H1 (cell line): ENCODE measurements around the gene CD40LG. TPM values are rescaled to one million over a fixed set of nuclear protein-coding genes. Genes with fewer than 3 reads are reported as not detected.

Experiments
- CTCF ChIA-PET: fragments of 300-600 bp; sonication (Branson Sonifier 250); formaldehyde crosslinking; loops from one replicate; lab custom pipeline; 2021; ENCODE audit not compliant: partially characterized antibody; lab: Charles Lee
- POLR2A ChIA-PET: fragments of 300-600 bp; sonication (Branson Sonifier 250); formaldehyde crosslinking; loops from one replicate; lab custom pipeline; 2021; ENCODE audit warnings: inconsistent platforms; ENCODE audit not compliant: partially characterized antibody; lab: Charles Lee
- DNase-seq, 2 experiments: peaks; one replicate each; pipeline versions ENCODE4 v3.0.0 to v3.0.0-alpha.2; 2010 to 2022; ENCODE audit warnings: low spot score in 2 of 2, low read depth in 1 of 2, mixed read lengths in 1 of 2
- FAIRE-seq: peaks from 2 replicates; lab custom pipeline; 2011; peaks lifted over from hg19 to GRCh38; lab: Jason Lieb, UNC
- H2AFZ ChIP-seq: 2 replicates; pipeline ENCODE4 v1.8.1; 2012; ENCODE audit warnings: low read length, inconsistent platforms
- H2AK5ac ChIP-seq: 2 replicates; pipeline ENCODE4 v1.6.1; 2013; ENCODE audit warnings: low read depth, low read length
- H2BK120ac ChIP-seq: replicated peaks from 2 replicates; pipeline ENCODE3; 2013; ENCODE audit warnings: low read depth, low read length, inconsistent platforms
- H2BK12ac ChIP-seq: 2 replicates; pipeline ENCODE4 v1.6.1; 2013; ENCODE audit warnings: low read depth, low read length
- H2BK15ac ChIP-seq: 2 replicates; pipeline ENCODE4 v1.6.1; 2013; ENCODE audit warnings: low read length
- H2BK20ac ChIP-seq: 2 replicates; pipeline ENCODE4 v1.6.1; 2013; ENCODE audit warnings: low read length
- H2BK5ac ChIP-seq: 2 replicates; pipeline ENCODE4 v1.6.1; 2013; ENCODE audit warnings: low read depth, low read length
- H3K14ac ChIP-seq: 2 replicates; pipeline ENCODE4 v1.6.1; 2013; ENCODE audit warnings: inconsistent platforms; ENCODE audit not compliant: insufficient read length
- H3K18ac ChIP-seq: 2 replicates; pipeline ENCODE4 v1.6.1; 2013; ENCODE audit warnings: low read length; ENCODE audit errors: extremely low read depth
- H3K23ac ChIP-seq: 2 replicates; pipeline ENCODE4 v1.6.1; 2013; ENCODE audit warnings: inconsistent platforms; ENCODE audit not compliant: insufficient read length
- H3K23me2 ChIP-seq: 2 replicates; pipeline ENCODE4 v1.6.1; 2013; ENCODE audit warnings: low read depth, low read length
- H3K27ac ChIP-seq: 2 replicates; pipeline ENCODE4 v1.6.1; 2011; ENCODE audit warnings: low read depth, low read length, inconsistent platforms
- H3K27me3 ChIP-seq, 4 experiments: replicated peaks in 1 of 4; 1 replicate in 1 of 4; 2 replicates in 3 of 4; pipeline versions ENCODE4 v1.6.1 to v1.8.1; 2011 to 2013; ENCODE audit warnings: low read length in 3 of 4, mild to moderate bottlenecking in 3 of 4, inconsistent platforms in 2 of 4, mixed read lengths in 2 of 4, moderate library complexity in 1 of 4; ENCODE audit not compliant: control insufficient read depth in 3 of 4, insufficient read depth in 3 of 4; ENCODE audit errors: extremely low read depth in 1 of 4
- H3K36me3 ChIP-seq, 4 experiments: 2 replicates each; pipeline versions ENCODE4 v1.6.1 to v1.8.1; 2011 to 2013; ENCODE audit warnings: mild to moderate bottlenecking in 4 of 4, low read length in 3 of 4, moderate library complexity in 2 of 4, control low read depth in 1 of 4, inconsistent platforms in 1 of 4; ENCODE audit not compliant: insufficient read depth in 4 of 4, control insufficient read depth in 2 of 4
- H3K4ac ChIP-seq: replicated peaks from 2 replicates; pipeline ENCODE3; 2013; ENCODE audit warnings: low read length, low read depth, mixed read lengths, inconsistent platforms; ENCODE audit not compliant: insufficient read length
- H3K4me1 ChIP-seq, 4 experiments: replicated peaks in 1 of 4; 1 replicate in 1 of 4; 2 replicates in 3 of 4; pipeline versions ENCODE4 v1.6.1 to v1.8.1; 2011 to 2013; ENCODE audit warnings: low read length in 3 of 4, inconsistent platforms in 2 of 4, mixed read lengths in 1 of 4; ENCODE audit not compliant: insufficient read depth in 4 of 4, control insufficient read depth in 3 of 4
- H3K4me2 ChIP-seq, 2 experiments: 2 replicates each; pipeline versions ENCODE4 v1.6.1 to v1.8.1; 2011 to 2013; ENCODE audit warnings: low read depth in 2 of 2, low read length in 2 of 2, control low read depth in 1 of 2, inconsistent platforms in 1 of 2, mild to moderate bottlenecking in 1 of 2; ENCODE audit not compliant: insufficient read depth in 1 of 2
- H3K4me3 ChIP-seq, 4 experiments: fragments of 200-600, 300-600 bp in 1 of 4; sonication (generic), shearing (Covaris generic), sonication (Bioruptor Twin) in 1 of 4; 2 replicates each; pipeline versions ENCODE4 v1.5.1 to v1.8.1; 2011 to 2016; ENCODE audit warnings: low read length in 4 of 4, low read depth in 3 of 4, control low read depth in 2 of 4, inconsistent platforms in 2 of 4, mild to moderate bottlenecking in 2 of 4, mixed read lengths in 1 of 4, moderate library complexity in 1 of 4; ENCODE audit not compliant: insufficient read depth in 2 of 4; ENCODE audit errors: extremely low read depth in 1 of 4
- H3K56ac ChIP-seq: replicated peaks from 2 replicates; pipeline ENCODE3; 2013; ENCODE audit warnings: low read depth, mild to moderate bottlenecking, mixed read lengths, low read length, inconsistent platforms; ENCODE audit not compliant: insufficient read length
- H3K79me1 ChIP-seq: 2 replicates; pipeline ENCODE4 v1.6.1; 2013; ENCODE audit warnings: low read depth, low read length, control low read depth
- H3K79me2 ChIP-seq, 2 experiments: 2 replicates each; pipeline versions ENCODE4 v1.6.1 to v1.8.1; 2012 to 2013; ENCODE audit warnings: low read length in 2 of 2, mild to moderate bottlenecking in 2 of 2, inconsistent platforms in 1 of 2; ENCODE audit not compliant: insufficient read depth in 2 of 2, control insufficient read depth in 1 of 2
- H3K9ac ChIP-seq, 4 experiments: replicated peaks in 1 of 4; 1 replicate in 1 of 4; 2 replicates in 3 of 4; pipeline versions ENCODE4 v1.6.1 to v1.8.1; 2011 to 2013; ENCODE audit warnings: low read depth in 3 of 4, low read length in 3 of 4, control low read depth in 2 of 4, mild to moderate bottlenecking in 2 of 4, moderate library complexity in 2 of 4, inconsistent platforms in 1 of 4; ENCODE audit errors: extremely low read depth in 1 of 4
- H3K9me3 ChIP-seq, 2 experiments: 2 replicates each; pipeline versions ENCODE4 v1.6.1 to v1.8.1; 2012 to 2013; ENCODE audit warnings: mild to moderate bottlenecking in 2 of 2, moderate library complexity in 2 of 2, control low read depth in 1 of 2, inconsistent platforms in 1 of 2, low read depth in 1 of 2, low read length in 1 of 2, mixed read lengths in 1 of 2; ENCODE audit not compliant: insufficient read depth in 2 of 2
- H4K20me1 ChIP-seq, 2 experiments: replicated peaks in 1 of 2; 2 replicates each; pipeline versions ENCODE3 to v1.8.1; 2011 to 2013; ENCODE audit warnings: inconsistent platforms in 2 of 2, low read length in 2 of 2, mild to moderate bottlenecking in 1 of 2; ENCODE audit not compliant: insufficient read depth in 2 of 2, control insufficient read depth in 1 of 2
- H4K5ac ChIP-seq: 2 replicates; pipeline ENCODE4 v1.6.1; 2013; ENCODE audit warnings: low read length, low read depth, mixed read lengths, inconsistent platforms; ENCODE audit not compliant: insufficient read length
- H4K8ac ChIP-seq: 2 replicates; pipeline ENCODE4 v1.8.0; 2013; ENCODE audit warnings: mild to moderate bottlenecking, moderate library complexity, low read length, inconsistent platforms; ENCODE audit not compliant: insufficient read depth; ENCODE audit errors: extremely low read depth
- H4K91ac ChIP-seq: replicated peaks from 2 replicates; pipeline ENCODE3; 2013; ENCODE audit warnings: low read length, mixed read lengths, inconsistent platforms; ENCODE audit not compliant: insufficient read length
- ATF3 ChIP-seq: IDR thresholded peaks from 2 replicates; pipeline ENCODE4 v1.6.1; 2011; ENCODE audit warnings: low read depth, mild to moderate bottlenecking, low read length; ENCODE audit not compliant: insufficient read depth
- BCL11A ChIP-seq, 2 experiments: IDR thresholded peaks; one replicate each; pipeline ENCODE4 v1.6.1; 2011; ENCODE audit warnings: low read depth in 2 of 2, low read length in 2 of 2, mild to moderate bottlenecking in 2 of 2
- GABPA ChIP-seq: IDR thresholded peaks from 2 replicates; pipeline ENCODE4 v1.6.1; 2011; ENCODE audit warnings: mild to moderate bottlenecking, low read length, moderate library complexity, borderline replicate concordance; ENCODE audit not compliant: insufficient read depth
- JUN ChIP-seq: IDR thresholded peaks from 2 replicates; pipeline ENCODE4 v1.6.1; 2011; ENCODE audit warnings: low read depth, mild to moderate bottlenecking, improper control_type of control experiment, low read length
- KDM1A ChIP-seq: fragments of 200-600, 300-600 bp; sonication (generic); IDR thresholded peaks from 2 replicates; pipeline ENCODE4 v1.7.1; 2016; ENCODE audit warnings: mild to moderate bottlenecking, low read length, borderline replicate concordance
- KDM5A ChIP-seq: fragments of 200-600 bp; IDR thresholded peaks from 2 replicates; pipeline ENCODE4 v1.7.1; 2012; ENCODE audit warnings: mild to moderate bottlenecking, low read length, inconsistent platforms, mixed read lengths
- POU5F1 ChIP-seq: IDR thresholded peaks from 2 replicates; pipeline ENCODE4 v1.6.1; 2011; ENCODE audit warnings: low read depth, mild to moderate bottlenecking, low read length, moderate library complexity
- SP2 ChIP-seq: IDR thresholded peaks from 2 replicates; pipeline ENCODE4 v1.6.1; 2012; ENCODE audit warnings: mild to moderate bottlenecking, low read length, inconsistent platforms
- ZNF274 ChIP-seq: IDR thresholded peaks from 2 replicates; pipeline ENCODE4 v1.7.0; 2012; ENCODE audit warnings: low read length, borderline replicate concordance; ENCODE audit errors: extremely low read depth
- WGBS, 2 experiments: shearing (Covaris generic) in 1 of 2; methylation state at CpG; one replicate each; pipeline versions ENCODE4 v1.1.6 to v1.1.7; 2013 to 2015; ENCODE audit warnings: low lambda C conversion rate in 2 of 2, mixed read lengths in 2 of 2, inconsistent platforms in 1 of 2, low coverage in 1 of 2, missing lambda C conversion rate in 1 of 2; ENCODE audit not compliant: insufficient replicate concordance in 2 of 2, insufficient coverage in 1 of 2, insufficient read length in 1 of 2; ENCODE audit errors: extremely low coverage in 1 of 2, missing lambda C conversion rate in 1 of 2; 5-methylcytosine and 5-hydroxymethylcytosine counted together
- long read RNA-seq, 2 experiments: library from RNA in 1 of 2; library from capped mRNA in 1 of 2; stranded (forward); transcript quantifications; one replicate each; pipeline ENCODE4 v2.0.0, GENCODE V29; 2021; ENCODE audit warnings: inconsistent platforms in 1 of 2
- polyA minus RNA-seq, 3 experiments: library from RNA; depleted of rRNA, polyadenylated mRNA; stranded (reverse); fragments of >200 nt; gene quantifications; 1 replicate in 2 of 3; 2 replicates in 1 of 3; pipeline ENCODE4 v1.2.3, GENCODE V29; 2011
- polyA plus RNA-seq, 7 experiments: library from polyadenylated mRNA; depleted of rRNA in 3 of 7; stranded (reverse) in 5 of 7; unstranded in 2 of 7; fragments of >200 nt in 5 of 7; fragments of 200-250 nt in 2 of 7; gene quantifications; 1 replicate in 5 of 7; 2 replicates in 1 of 7; 4 replicates in 1 of 7; pipeline versions ENCODE4 v1.2.1 to v1.2.3, GENCODE V29; 2011 to 2013; ENCODE audit warnings: missing spikeins in 2 of 7, mixed read lengths in 2 of 7
- total RNA-seq: library from RNA; stranded (reverse); fragmentation: NEBNext Ultra II Directional; extraction: Animal tissue kit (Norgen Biotek cat#: 25700); gene quantifications from 2 replicates; pipeline ENCODE4 v1.2.1, GENCODE V29; 2021
- TF ChIP-seq, protein P1 (sequence below): IDR thresholded peaks from 2 replicates; pipeline ENCODE4 v1.6.1; 2011; ENCODE audit warnings: low read length, improper control_type of control experiment

Gene CD40LG
- total RNA-seq = not detected in 2 replicates
- not detected in 2 replicates for polyA plus RNA-seq (2011; rRNA removed)
- polyA plus RNA-seq (2011; cell fraction: cytosol; rRNA removed) = not detected
- polyA plus RNA-seq (2011; cell fraction: nucleus; rRNA removed) = not detected
- polyA plus RNA-seq (2012, experiment 1 of 2) = not detected in 4 replicates
- not detected for polyA plus RNA-seq (2012, experiment 2 of 2)
- not detected for polyA plus RNA-seq (2013, experiment 1 of 2)
- not detected for polyA plus RNA-seq (2013, experiment 2 of 2)
- polyA minus RNA-seq (2011; rRNA and poly(A)+ RNA removed) = not detected in 2 replicates
- not detected for polyA minus RNA-seq (2011; cell fraction: cytosol; rRNA and poly(A)+ RNA removed)
- polyA minus RNA-seq (2011; cell fraction: nucleus; rRNA and poly(A)+ RNA removed) = not detected
- long read RNA-seq, experiment 1 = 0 reads
- long read RNA-seq, experiment 2 = 0 reads

DNA sequence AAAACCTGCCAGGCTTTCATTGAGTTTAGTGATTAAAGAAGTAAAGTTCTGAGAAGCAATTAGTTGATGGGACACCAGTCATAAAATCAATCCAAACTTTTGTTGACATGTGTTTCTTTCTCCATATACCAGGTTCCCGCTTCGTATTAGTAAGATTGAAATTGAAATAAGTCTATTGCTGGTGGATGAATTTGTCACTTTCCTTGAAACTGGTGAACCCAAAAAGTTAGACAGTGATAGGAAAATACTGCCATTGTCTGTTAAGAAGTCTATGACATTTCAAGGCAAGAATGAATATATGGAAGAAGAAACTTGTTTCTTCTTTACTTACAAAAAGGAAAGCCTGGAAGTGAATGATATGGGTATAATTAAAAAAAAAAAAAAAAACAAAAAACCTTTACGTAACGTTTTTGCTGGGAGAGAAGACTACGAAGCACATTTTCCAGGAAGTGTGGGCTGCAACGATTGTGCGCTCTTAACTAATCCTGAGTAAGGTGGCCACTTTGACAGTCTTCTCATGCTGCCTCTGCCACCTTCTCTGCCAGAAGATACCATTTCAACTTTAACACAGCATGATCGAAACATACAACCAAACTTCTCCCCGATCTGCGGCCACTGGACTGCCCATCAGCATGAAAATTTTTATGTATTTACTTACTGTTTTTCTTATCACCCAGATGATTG lies at the start of gene CD40LG:
Gene CD40LG (plus strand): TSS at position 482 of the 684 bp plus-strand sequence. CDS start 91 bp downstream, at position 573.
- H2BK5ac ChIP-seq = no peak within 1 kb of the TSS
- H3K27ac ChIP-seq = no peak within 1 kb of the TSS
- CTCF ChIA-PET = no interaction called here
- no peak within 1 kb of the TSS for H4K8ac ChIP-seq
- no peaks in the 10 kb centered on the region for H3K79me2 ChIP-seq
- no peak within 1 kb of the TSS for H2BK15ac ChIP-seq
- no peak within 1 kb of the TSS for H2BK120ac ChIP-seq
- peaks cover 0 to 3% (median 0%) of the 10 kb centered on the region in 4 experiments; a peak in 1 of 7 replicates for H3K4me1 ChIP-seq
- H2AFZ ChIP-seq = no peak within 1 kb of the TSS
- DNase-seq = no peak
- no peak within 1 kb of the TSS for H3K23ac ChIP-seq
- H3K9ac ChIP-seq = no peak within 1 kb of the TSS
- H3K4me2 ChIP-seq = no peak within 1 kb of the TSS
- no peak within 1 kb of the TSS for H2BK20ac ChIP-seq
- H2BK12ac ChIP-seq = no peak within 1 kb of the TSS
- no peak within 1 kb of the TSS for H4K91ac ChIP-seq
- no peak within 1 kb of the TSS for H3K4me3 ChIP-seq
- no peak within 1 kb of the TSS for H3K18ac ChIP-seq
- H3K27me3 ChIP-seq = no peaks in the 10 kb centered on the region
- H3K9me3 ChIP-seq = no peaks in the 10 kb centered on the region
- no peaks in the 10 kb centered on the region for H4K20me1 ChIP-seq
- WGBS, 2 experiments = 91% methylated on average over 10 of the region's 10 CpGs; no CpG with 5 or more reads in 1 of the 2 experiments
- POLR2A ChIA-PET = no interaction called here
- no peak for FAIRE-seq
- no peak within 1 kb of the TSS for H3K14ac ChIP-seq
- H3K4ac ChIP-seq = no peak within 1 kb of the TSS
- H4K5ac ChIP-seq = no peak within 1 kb of the TSS
- H3K23me2 ChIP-seq = no peaks in the 10 kb centered on the region
- H3K56ac ChIP-seq = no peak within 1 kb of the TSS
- H2AK5ac ChIP-seq = no peak within 1 kb of the TSS
- H3K36me3 ChIP-seq = no peaks in the 10 kb centered on the region
- H3K79me1 ChIP-seq = no peaks in the 10 kb centered on the region
- no peak for TF ChIP-seq JUN
- no peak for TF ChIP-seq ATF3
- no peak for TF ChIP-seq GABPA
- no peak for TF ChIP-seq BCL11A (IDR thresholded peaks at IDR 0.05; ENCODE audit: low read depth in 2 of 2, low read length in 2 of 2)
- TF ChIP-seq KDM5A = no peak
- TF ChIP-seq ZNF274 = no peak
- no peak for TF ChIP-seq SP2
- TF ChIP-seq, protein P1, sequence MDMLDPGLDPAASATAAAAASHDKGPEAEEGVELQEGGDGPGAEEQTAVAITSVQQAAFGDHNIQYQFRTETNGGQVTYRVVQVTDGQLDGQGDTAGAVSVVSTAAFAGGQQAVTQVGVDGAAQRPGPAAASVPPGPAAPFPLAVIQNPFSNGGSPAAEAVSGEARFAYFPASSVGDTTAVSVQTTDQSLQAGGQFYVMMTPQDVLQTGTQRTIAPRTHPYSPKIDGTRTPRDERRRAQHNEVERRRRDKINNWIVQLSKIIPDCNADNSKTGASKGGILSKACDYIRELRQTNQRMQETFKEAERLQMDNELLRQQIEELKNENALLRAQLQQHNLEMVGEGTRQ = no peak
- no peak for TF ChIP-seq POU5F1
- no peak for TF ChIP-seq KDM1A
